GM10266 (cell line): ENCODE measurements around the gene RSPH1.
A peak's percentile ranks its signal among the peaks of the same experiment; 100 is the strongest.

Source experiments
- DNase-seq: peaks from one replicate; pipeline ENCODE4 v3.0.0; 2012; ENCODE audit errors: extremely low spot score
- CTCF ChIP-seq: IDR thresholded peaks from 2 replicates; pipeline ENCODE4 v1.5.1; 2012; ENCODE audit warnings: mild to moderate bottlenecking, low read depth; ENCODE audit not compliant: control insufficient read depth, insufficient read depth; ENCODE audit errors: missing control alignments

RSPH1 gene

GRCh38 chr21:42520628-42521253 lies 24.7 kb upstream of the RSPH1 start:
- DNase-seq, result no peak
- TF ChIP-seq CTCF, result no peak

- TF ChIP-seq CTCF, result no peak
- DNase-seq, result no peak
These were observed 22.6 kb upstream of the RSPH1 start for GRCh38 chr21:42518626-42519025.

- DNase-seq, result no peak
- TF ChIP-seq CTCF, result no peak
These were observed 22.2 kb upstream of the RSPH1 start for GRCh38 chr21:42518215-42518614.

- no peak for DNase-seq
- no peak for TF ChIP-seq CTCF
These were observed 19.9 kb upstream of the RSPH1 start for GRCh38 chr21:42515708-42516502.

GRCh38 chr21:42514883-42515228 lies 18.8 kb upstream of the RSPH1 start:
- TF ChIP-seq CTCF, result no peak
- DNase-seq, result no peak

- no peak for TF ChIP-seq CTCF
- peak; percentile 78 for DNase-seq
These were observed 18.2 kb upstream of the RSPH1 start for GRCh38 chr21:42513985-42514882.
